Lower lobe of right lung (tissue), 2 donors: ENCODE data around the gene PLEKHH1. TPM values are rescaled to one million over a fixed set of nuclear protein-coding genes. Genes with fewer than 3 reads are reported as not detected.
A peak's percentile ranks its signal among the peaks of the same experiment; 100 is the strongest.

Source experiments
- ATAC-seq, 2 donors: fragments of 200-7000 bp; cut with Tn5 transposase; one replicate each; pipeline ENCODE4 v1.9.1; 2020 to 2022; ENCODE audit warnings: mild to moderate bottlenecking in 2 of 2, moderate library complexity in 2 of 2
- DNase-seq: peaks from one replicate; pipeline ENCODE4 v3.0.0-alpha.2; 2020
- H3K27ac ChIP-seq: fragments of 200-600 bp; one replicate; pipeline ENCODE4 v1.8.0; 2022
- H3K27me3 ChIP-seq: fragments of 200-600 bp; one replicate; pipeline ENCODE4 v1.8.0; 2022; ENCODE audit warnings: low read depth
- H3K36me3 ChIP-seq: fragments of 200-600 bp; one replicate; pipeline ENCODE4 v1.8.0; 2022; ENCODE audit warnings: mild to moderate bottlenecking
- H3K4me1 ChIP-seq: fragments of 200-600 bp; one replicate; pipeline ENCODE4 v1.8.0; 2022
- H3K4me3 ChIP-seq: fragments of 200-600 bp; one replicate; pipeline ENCODE4 v1.8.0; 2022; ENCODE audit warnings: mild to moderate bottlenecking
- H3K9me3 ChIP-seq: fragments of 200-600 bp; one replicate; pipeline ENCODE4 v1.8.0; 2022
- intact Hi-C: fragments of 100-400 bp; cut with DNase I; formaldehyde crosslinking; loops from one replicate; pipeline ENCODE4 v1.11.0; 2022
- total RNA-seq: library from RNA; stranded (reverse); fragmentation: NEBNext Ultra II Directional; extraction: Animal tissue kit (Norgen Biotek cat#: 25700); gene quantifications from one replicate; pipeline ENCODE4 v1.2.1, GENCODE V29; 2021
- TF ChIP-seq, protein P1 (sequence below): fragments of 200-600 bp; IDR thresholded peaks from one replicate; pipeline ENCODE4 v1.8.0; 2022; ENCODE audit warnings: antibody characterized with exemption, mild to moderate bottlenecking
- donor health status: DM: no; HTN: yes; CAD: no; lungs with severe emphysema.

Gene PLEKHH1
- total RNA-seq, 1 donor from 2014 or later: 4.6 TPM

DNA sequence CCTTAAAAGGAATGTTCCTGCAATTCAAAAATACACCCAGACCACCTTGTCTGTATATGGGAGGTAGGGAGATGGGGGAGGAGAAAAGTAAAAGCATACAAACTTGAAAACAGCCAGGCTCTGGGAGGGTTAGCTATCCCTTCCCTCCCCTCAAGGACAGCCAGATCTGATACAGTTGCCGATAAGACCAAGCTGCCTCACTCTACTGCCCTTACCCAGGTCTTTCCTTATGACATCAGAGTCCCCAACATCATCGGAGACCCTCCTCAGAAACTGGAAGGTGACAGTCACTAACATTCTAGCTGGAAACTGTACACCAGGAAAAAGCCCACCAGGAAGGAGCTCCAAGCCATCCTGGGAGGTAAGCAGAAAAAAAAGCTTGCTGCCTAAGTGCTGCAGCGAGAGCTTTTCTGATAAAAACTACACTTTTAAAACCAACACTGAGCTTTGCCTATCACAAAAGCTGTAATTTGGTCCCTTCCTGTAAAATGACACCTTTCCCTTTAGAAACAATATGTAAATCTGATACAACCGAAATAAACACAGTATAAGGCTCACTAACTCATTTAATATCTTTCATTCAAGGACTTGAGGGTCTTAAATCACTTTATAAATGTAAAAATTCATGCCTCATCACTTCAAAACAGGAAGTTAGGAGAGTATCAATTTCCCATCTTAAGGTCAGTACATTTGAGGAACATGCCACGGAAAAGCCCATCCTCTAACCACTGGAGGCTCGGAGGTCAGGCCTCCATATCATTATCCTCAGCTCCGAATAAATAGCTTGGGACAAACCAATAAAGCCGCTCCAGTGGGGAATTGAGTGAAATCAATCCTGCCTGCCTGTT is 20.4 kb upstream of the PLEKHH1 start:
- Histone ChIP-seq H3K27me3 (no peaks in the 10 kb centered on the region), H3K36me3 (no peaks in the 10 kb centered on the region), H3K9me3 (no peaks in the 10 kb centered on the region), H3K4me1 (peaks cover 21% of the 10 kb centered on the region), H3K27ac (no peak overlapping the region), H3K4me3 (no peak overlapping the region)
- ATAC-seq: no peak
- intact Hi-C loops: no loop called here
- TF ChIP-seq, protein P1, sequence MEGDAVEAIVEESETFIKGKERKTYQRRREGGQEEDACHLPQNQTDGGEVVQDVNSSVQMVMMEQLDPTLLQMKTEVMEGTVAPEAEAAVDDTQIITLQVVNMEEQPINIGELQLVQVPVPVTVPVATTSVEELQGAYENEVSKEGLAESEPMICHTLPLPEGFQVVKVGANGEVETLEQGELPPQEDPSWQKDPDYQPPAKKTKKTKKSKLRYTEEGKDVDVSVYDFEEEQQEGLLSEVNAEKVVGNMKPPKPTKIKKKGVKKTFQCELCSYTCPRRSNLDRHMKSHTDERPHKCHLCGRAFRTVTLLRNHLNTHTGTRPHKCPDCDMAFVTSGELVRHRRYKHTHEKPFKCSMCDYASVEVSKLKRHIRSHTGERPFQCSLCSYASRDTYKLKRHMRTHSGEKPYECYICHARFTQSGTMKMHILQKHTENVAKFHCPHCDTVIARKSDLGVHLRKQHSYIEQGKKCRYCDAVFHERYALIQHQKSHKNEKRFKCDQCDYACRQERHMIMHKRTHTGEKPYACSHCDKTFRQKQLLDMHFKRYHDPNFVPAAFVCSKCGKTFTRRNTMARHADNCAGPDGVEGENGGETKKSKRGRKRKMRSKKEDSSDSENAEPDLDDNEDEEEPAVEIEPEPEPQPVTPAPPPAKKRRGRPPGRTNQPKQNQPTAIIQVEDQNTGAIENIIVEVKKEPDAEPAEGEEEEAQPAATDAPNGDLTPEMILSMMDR: no peak
- no peak for DNase-seq

DNA sequence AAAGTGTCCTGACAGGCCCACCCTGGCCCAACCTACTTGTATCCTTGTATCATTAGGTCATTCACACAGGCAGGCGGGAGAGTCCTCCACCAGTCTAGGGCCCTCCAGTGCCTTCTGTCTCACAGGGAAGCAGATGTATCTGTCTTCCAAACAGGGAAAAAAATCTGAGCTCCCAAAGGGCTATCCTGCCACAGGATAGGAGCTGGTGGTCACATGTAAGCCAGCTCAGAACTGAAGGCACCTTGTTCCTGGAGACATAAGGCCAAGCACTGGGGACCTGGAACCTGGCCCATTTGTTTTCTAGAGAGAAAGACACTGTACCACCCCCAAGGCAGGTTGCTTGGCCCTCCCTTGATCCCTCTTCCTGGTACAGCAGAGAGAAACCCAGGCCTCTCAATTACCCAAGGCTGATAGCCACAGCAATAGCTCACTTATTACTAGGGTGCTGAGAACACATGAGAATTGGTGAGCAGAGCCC is 19.4 kb upstream of the PLEKHH1 start:
- no peak for ATAC-seq

DNA sequence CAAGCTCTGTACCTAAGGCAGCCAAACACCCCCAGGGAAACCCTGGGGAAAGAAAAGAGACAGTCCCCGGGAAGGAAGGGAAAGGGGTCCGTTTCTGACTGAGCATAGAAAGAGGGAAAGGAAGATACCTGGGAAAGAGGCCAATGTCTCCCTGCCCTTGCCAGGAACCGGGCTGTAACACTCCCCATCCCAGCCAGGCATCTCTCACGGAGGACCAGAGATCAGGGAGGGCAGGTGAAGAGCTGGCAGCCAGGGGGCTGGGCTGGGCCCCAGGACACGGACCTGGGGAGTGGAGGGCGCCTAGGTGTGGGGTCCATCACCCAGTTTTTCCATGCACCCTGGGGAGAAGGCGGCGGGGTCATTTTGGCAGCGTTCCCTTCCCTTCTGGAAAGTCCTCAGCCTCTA is 18.9 kb upstream of the PLEKHH1 start:
- Histone ChIP-seq H3K4me3 (peak overlapping the region; percentile 93), H3K27me3 (no peaks in the 10 kb centered on the region), H3K9me3 (no peaks in the 10 kb centered on the region), H3K4me1 (peaks cover 21% of the 10 kb centered on the region), H3K36me3 (no peaks in the 10 kb centered on the region), H3K27ac (peak overlapping the region; percentile 78)
- DNase-seq (no peak), ATAC-seq (peak; percentile 6 to 28)
- TF ChIP-seq, protein P1: no peak
- intact Hi-C loops: no loop called here

More for the DNA sequence above, 19.4 kb upstream of the PLEKHH1 start:
- Histone ChIP-seq H3K4me1 (peaks cover 21% of the 10 kb centered on the region), H3K9me3 (no peaks in the 10 kb centered on the region), H3K4me3 (no peak overlapping the region), H3K27ac (peak overlapping the region; percentile 78), H3K36me3 (no peaks in the 10 kb centered on the region), H3K27me3 (no peaks in the 10 kb centered on the region)
- intact Hi-C loops: no loop called here
- TF ChIP-seq, protein P1: no peak
- DNase-seq: no peak

DNA sequence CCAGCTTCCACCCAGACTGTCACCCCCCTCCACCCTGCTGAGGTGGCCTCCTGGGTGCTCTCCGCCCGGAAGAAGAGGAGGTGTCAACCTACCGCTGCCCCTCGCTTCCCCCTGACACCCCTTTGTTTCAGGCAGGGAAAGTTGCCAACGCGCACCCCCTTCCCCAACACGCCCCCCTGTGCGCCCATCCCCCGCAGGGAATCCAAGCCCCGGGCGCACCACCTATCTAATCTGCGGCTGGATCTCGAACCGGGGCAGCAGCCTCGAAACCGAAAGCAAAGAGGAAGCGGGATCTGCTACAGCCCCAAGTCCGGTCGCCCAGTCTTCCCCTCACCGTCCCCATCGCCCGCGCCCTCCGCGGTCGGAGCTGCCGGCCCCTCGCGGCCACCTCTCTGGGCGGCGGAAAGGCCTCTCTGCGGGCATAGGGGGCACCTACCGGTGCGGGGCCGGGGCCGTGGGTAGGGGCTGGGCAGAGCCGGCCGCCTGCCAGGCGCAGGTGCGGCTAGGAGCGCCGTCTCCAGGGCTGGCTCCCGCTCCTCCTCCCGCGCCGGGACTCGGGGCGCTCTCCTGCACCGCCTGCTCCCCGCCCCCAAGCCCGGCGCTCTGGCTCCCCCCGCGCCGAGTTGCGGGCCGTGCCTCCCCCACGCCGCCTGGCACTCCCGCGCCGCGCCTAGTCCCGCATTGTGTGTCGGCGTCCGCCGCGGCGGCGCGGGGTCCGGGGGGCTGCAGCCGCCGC is 18.3 kb upstream of the PLEKHH1 start:
- Histone ChIP-seq H3K9me3 (no peaks in the 10 kb centered on the region), H3K27ac (peak overlapping the region; percentile 78), H3K36me3 (no peaks in the 10 kb centered on the region), H3K4me1 (peaks cover 21% of the 10 kb centered on the region), H3K4me3 (peak overlapping the region; percentile 93), H3K27me3 (no peaks in the 10 kb centered on the region)
- peak; percentile 69 to 82 for ATAC-seq
- TF ChIP-seq, protein P1: no peak
- intact Hi-C loops: no loop called here
- DNase-seq: peak; percentile 65

DNA sequence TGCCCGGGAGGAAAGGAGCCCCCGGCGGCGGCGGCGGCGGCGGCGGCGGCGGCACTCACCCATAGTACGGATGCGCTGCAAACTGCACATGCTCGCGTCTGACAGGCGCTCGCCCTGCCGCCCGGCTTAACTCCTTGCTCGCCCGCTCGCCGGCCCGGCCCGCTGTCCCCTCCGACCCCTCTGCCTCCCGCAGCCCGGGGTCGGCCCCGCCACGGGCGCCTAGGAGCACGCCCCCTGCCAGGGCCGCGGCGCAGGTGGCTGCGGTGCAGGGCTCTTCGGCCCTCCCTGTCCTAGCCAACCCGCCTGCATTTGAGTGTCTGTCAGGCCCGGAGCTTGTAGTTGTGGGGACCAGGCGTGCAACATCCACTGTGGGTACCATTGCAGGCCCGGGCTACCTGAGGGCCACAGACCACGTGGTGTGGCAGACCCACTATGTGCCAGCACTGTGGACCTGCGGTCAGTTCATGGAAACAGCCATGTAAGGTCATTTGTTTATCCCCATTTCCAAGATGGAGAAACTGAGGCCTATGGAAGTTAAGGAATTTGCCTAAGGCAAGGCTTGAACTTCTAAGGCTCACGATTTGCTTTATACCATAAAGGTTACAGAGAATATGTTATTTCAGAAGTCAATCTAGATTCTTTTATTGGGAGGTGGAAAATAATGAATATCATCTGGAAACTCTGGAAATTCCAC is 17.6 kb upstream of the PLEKHH1 start:
- peak; percentile 51 for DNase-seq

More for the DNA sequence above, 17.6 kb upstream of the PLEKHH1 start:
- peak overlapping the region; percentile 78 for H3K27ac ChIP-seq
- intact Hi-C loops: no loop called here
- no peaks in the 10 kb centered on the region for H3K36me3 ChIP-seq
- ATAC-seq: peak; percentile 30 to 49
- H3K4me3 ChIP-seq: peak overlapping the region; percentile 93
- H3K9me3 ChIP-seq: no peaks in the 10 kb centered on the region
- no peaks in the 10 kb centered on the region for H3K27me3 ChIP-seq
- TF ChIP-seq, protein P1: no peak
- peaks cover 21% of the 10 kb centered on the region for H3K4me1 ChIP-seq
